OCI-LY7 (cell line): ENCODE results near the gene OR5AU1. TPM values are rescaled to one million over a fixed set of nuclear protein-coding genes. Genes with fewer than 3 reads are reported as not detected.

Experiments
- Bru-seq: library from RNA; stranded (reverse); fragments of 400-500 nt; gene quantifications from one replicate; lab custom pipeline; 2021; lab: Mats Ljungman, UMichigan
- BruChase-seq, 2 experiments: library from RNA; stranded (reverse); fragments of 400-500 nt; gene quantifications; one replicate each; lab custom pipeline; 2021; lab: Mats Ljungman, UMichigan
- BruUV-seq: library from RNA; stranded (reverse); fragments of 400-500 nt; replicated peaks from 2 replicates; lab custom pipeline; 2021; lab: Mats Ljungman, UMichigan
- CTCF ChIA-PET: fragments of 300-600 bp; sonication (Branson Sonifier 250); formaldehyde crosslinking; loops from one replicate; lab custom pipeline; 2022; ENCODE audit warnings: antibody characterized with exemption; ENCODE audit not compliant: unreplicated experiment; lab: Charles Lee
- POLR2A ChIA-PET: fragments of 300-600 bp; sonication (Branson Sonifier 250); formaldehyde crosslinking; loops from one replicate; lab custom pipeline; 2022; ENCODE audit warnings: antibody characterized with exemption; lab: Charles Lee
- DNase-seq: peaks from one replicate; pipeline ENCODE4 v3.0.0-alpha.2; 2015; ENCODE audit warnings: low spot score
- H2AFZ ChIP-seq: fragments of 200-600 bp; sonication (generic), shearing (Covaris generic); 2 replicates; pipeline ENCODE4 v1.6.1; 2014; ENCODE audit warnings: mild to moderate bottlenecking, antibody characterized with exemption, low read length, moderate library complexity
- H3K27ac ChIP-seq: fragments of 200-600 bp; sonication (generic); 2 replicates; pipeline ENCODE4 v1.5.1; 2014; ENCODE audit warnings: mixed run types, low read depth, mild to moderate bottlenecking, moderate library complexity, low read length, inconsistent platforms; ENCODE audit not compliant: poor library complexity, severe bottlenecking
- H3K36me3 ChIP-seq: fragments of 200-600 bp; sonication (generic); 2 replicates; pipeline ENCODE4 v1.6.1; 2014; ENCODE audit warnings: mild to moderate bottlenecking, antibody characterized with exemption, low read length, moderate library complexity, mixed read lengths; ENCODE audit not compliant: insufficient read depth
- H3K4me1 ChIP-seq: fragments of 200-600 bp; sonication (generic); 2 replicates; pipeline ENCODE4 v1.5.1; 2014; ENCODE audit warnings: mild to moderate bottlenecking, low read length; ENCODE audit not compliant: insufficient read depth, poor library complexity, severe bottlenecking
- H3K4me2 ChIP-seq: fragments of 200-600 bp; sonication (generic); 2 replicates; pipeline ENCODE4 v1.6.1; 2014; ENCODE audit warnings: mild to moderate bottlenecking, low read length
- H3K4me3 ChIP-seq: fragments of 200-600 bp; sonication (generic); 2 replicates; pipeline ENCODE4 v1.5.1; 2014; ENCODE audit warnings: mild to moderate bottlenecking, low read depth, low read length; ENCODE audit not compliant: poor library complexity, severe bottlenecking
- H3K79me2 ChIP-seq: fragments of 200-600 bp; sonication (generic); 2 replicates; pipeline ENCODE4 v1.6.1; 2016; ENCODE audit warnings: low read depth, mild to moderate bottlenecking, low read length, moderate library complexity, mixed read lengths; ENCODE audit not compliant: insufficient read depth
- H3K9me2 ChIP-seq: fragments of 200-600 bp; sonication (generic); 2 replicates; pipeline ENCODE4 v1.6.1; 2016; ENCODE audit warnings: mild to moderate bottlenecking, low read length, mixed read lengths; ENCODE audit not compliant: insufficient read depth
- H3K9me3 ChIP-seq: fragments of 200-600 bp; sonication (generic); 2 replicates; pipeline ENCODE4 v1.6.1; 2014; ENCODE audit warnings: mild to moderate bottlenecking, mixed run types, low read length, mixed read lengths
- H4K20me1 ChIP-seq: fragments of 200-600 bp; sonication (generic); 2 replicates; pipeline ENCODE4 v1.6.1; 2014; ENCODE audit warnings: mild to moderate bottlenecking, antibody characterized with exemption, low read length, moderate library complexity, mixed read lengths; ENCODE audit not compliant: insufficient read depth
- CTCF ChIP-seq: fragments of 200-600 bp; sonication (generic); conservative IDR thresholded peaks from 2 replicates; pipeline ENCODE4 v1.5.1; 2014; ENCODE audit warnings: mild to moderate bottlenecking, antibody characterized with exemption, low read length, moderate library complexity, mixed read lengths
- EZH2phosphoT487 ChIP-seq: fragments of 200-600 bp; sonication (generic); IDR thresholded peaks from 2 replicates; pipeline ENCODE4 v1.6.1; 2018; ENCODE audit warnings: low read depth, borderline replicate concordance, mild to moderate bottlenecking, mixed run types, antibody characterized with exemption, low read length, moderate library complexity, mixed read lengths
- intact Hi-C: fragments of 100-400 bp; cut with micrococcal nuclease; formaldehyde crosslinking; loops from one replicate; pipeline ENCODE4 v1.10.0; 2022; ENCODE audit not compliant: unreplicated experiment
- long read RNA-seq: library from polyadenylated mRNA; stranded (forward); transcript quantifications from one replicate; pipeline ENCODE4 v2.0.0, GENCODE V29; 2022
- total RNA-seq, 2 experiments: library from RNA; depleted of rRNA in 1 of 2; stranded (reverse); fragments of >200 nt in 1 of 2; shearing (Covaris generic) in 1 of 2; gene quantifications; 2 replicates each; pipeline ENCODE4 v1.2.3, GENCODE V29; 2014 to 2022

OR5AU1 gene
- total RNA-seq (2014; rRNA removed; shearing (Covaris generic)) (not detected in 2 replicates), total RNA-seq (2022) (not detected in 2 replicates), Bru-seq, nascent RNA (percentile 13 among the genes with signal in this experiment), BruChase-seq, experiment 1, labeled RNA remaining after a 6-hour chase (percentile 9 among the genes with signal in this experiment), BruChase-seq, experiment 2, labeled RNA remaining after a 2-hour chase (not detected)
- long read RNA-seq = 0 reads

DNA sequence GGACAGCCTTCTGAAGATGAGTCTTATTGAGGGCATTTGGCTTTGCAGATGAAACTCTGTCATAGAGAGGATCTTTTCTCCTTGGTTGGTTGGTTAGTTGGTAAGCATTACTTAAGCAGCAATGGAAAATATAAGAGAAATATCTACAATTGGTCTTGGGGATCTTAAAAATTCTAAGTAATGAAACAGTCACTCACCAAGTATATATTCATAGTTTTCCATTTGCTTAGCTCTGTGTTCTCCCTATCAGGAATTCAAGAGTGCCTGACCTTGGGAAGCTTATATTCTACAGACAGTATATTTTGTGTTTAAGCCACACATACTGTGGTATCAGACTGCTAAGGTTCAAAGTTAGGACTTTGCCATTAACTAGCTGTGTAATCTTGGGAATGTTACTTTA is at the start of gene OR5AU1:
TSS of gene OR5AU1 (minus strand) at position 101 of the 400 bp plus-strand sequence. CDS start 191 bp downstream, outside the sequence.
- CTCF ChIA-PET = no interaction called here
- DNase-seq = no peak
- BruUV-seq = no TSS peak
- Histone ChIP-seq H3K4me3 (no peak within 1 kb of the TSS), H3K27ac (no peak within 1 kb of the TSS), H3K4me1 (no peaks in the 10 kb centered on the region), H3K9me3 (no peaks in the 10 kb centered on the region), H3K36me3 (no peaks in the 10 kb centered on the region), H3K4me2 (no peak within 1 kb of the TSS), H3K79me2 (no peaks in the 10 kb centered on the region), H4K20me1 (no peaks in the 10 kb centered on the region), H3K9me2 (no peaks in the 10 kb centered on the region), H2AFZ (no peak within 1 kb of the TSS)
- TF ChIP-seq CTCF (no peak), EZH2phosphoT487 (no peak)
- intact Hi-C loops = no loop called here
- POLR2A ChIA-PET = no interaction called here

DNA sequence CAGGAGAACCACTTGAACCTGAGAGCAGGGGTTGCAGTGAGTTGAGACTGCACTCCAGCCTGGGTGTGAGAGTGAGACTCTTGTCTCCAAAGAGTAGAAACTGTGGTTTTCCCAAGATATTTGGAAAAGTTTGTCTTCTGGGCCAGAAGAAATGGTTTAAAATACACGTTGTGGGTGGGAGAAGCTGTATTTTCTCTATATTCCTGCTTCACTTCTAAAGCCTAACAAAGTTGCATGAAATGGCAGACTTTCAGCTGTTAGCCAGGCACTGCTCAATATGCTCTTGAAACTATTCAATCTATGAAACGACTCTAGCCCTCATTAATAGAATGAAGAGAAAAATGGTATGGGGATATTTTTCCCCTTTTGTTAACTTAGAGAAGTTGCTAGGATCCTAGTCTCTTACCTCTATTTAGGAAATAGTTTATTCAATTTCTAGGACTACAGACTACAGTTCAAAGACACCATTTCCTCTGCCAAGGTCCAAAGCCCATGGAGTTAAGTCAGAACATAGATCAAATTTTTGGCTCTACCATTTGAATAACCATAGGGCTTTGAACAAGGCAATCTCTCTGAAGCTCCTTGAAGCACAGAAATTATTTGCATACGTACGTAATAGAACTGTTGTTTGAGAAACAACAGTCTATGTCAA is 49.3 kb upstream of the OR5AU1 start:
- Histone ChIP-seq H2AFZ (no peak overlapping the region), H3K79me2 (peaks cover 5% of the 10 kb centered on the region; the same call in 1 of the 2 replicates), H3K27ac (no peak overlapping the region), H3K9me3 (no peaks in the 10 kb centered on the region), H4K20me1 (peaks cover 39% of the 10 kb centered on the region), H3K4me3 (no peak overlapping the region), H3K36me3 (peaks cover 67% of the 10 kb centered on the region), H3K4me1 (no peaks in the 10 kb centered on the region), H3K4me2 (no peak overlapping the region), H3K9me2 (no peaks in the 10 kb centered on the region)
- TF ChIP-seq CTCF (no peak), EZH2phosphoT487 (no peak)
- intact Hi-C loops = no loop called here
- BruUV-seq = no TSS peak
- CTCF ChIA-PET = no interaction called here
- POLR2A ChIA-PET = interaction anchor here (0.5 to 0.8 kb wide), 2 partner anchors 9 to 229 kb away, joined by 3 read pairs; no protein-coding TSS in a partner anchor
- DNase-seq = no peak
